ENCODE results near the gene COL20A1. TPM values are rescaled to one million over a fixed set of nuclear protein-coding genes. Genes with fewer than 3 reads are reported as not detected.

The COL20A1 gene
- total RNA-seq, 1 experiment from 2014 or later = not detected

DNA sequence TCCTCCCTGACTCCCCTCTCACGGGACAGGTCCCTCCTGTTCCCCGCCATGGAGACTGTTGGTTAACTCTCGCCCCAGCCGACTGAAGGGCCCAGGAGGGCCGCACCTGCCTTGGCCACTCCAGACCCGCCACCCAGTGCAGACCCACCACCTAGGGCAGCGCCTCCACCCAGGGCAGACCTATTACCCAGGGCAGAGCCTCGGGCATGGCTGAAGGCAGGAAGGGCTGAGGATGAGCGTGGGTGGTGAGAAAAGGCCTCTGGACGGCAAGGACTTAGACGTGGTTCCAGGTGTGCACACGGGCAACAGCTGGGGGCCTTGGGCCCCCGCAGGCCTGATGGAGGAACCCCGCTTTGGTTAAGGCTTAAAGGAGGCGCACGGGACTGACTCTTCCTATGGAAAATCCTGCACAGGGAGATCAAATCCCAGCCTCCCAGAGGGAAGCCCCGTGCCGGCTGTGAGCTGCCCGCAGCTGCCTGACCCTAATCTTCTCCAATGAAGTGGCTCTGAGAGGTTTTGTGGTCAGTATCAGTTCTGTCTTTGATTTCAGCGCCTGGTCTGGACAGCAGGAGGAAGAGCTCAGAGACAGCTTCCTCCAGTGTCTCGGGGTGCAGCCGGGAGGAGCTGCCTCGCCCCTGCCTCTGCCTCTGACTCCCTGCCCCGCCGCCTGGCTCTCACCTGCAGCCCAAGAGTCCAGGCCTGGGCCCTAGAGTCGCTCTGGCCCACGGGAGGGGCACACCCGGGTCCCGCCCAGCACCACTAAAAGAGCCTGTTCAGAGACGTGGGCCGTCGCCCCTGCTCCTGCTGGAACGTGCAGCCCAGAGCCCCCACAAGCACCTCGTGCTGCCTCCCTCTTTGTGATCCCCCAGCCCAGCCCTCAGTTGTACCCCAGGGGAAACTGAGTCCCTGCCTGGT lies 80.2 kb downstream of the COL20A1 start:
- DNase-seq = no peak
- no peak overlapping the region for H3K4me2 ChIP-seq (ENCODE audit: low read length)
- ATAC-seq = no peak
- no peak overlapping the region for H3K9ac ChIP-seq (ENCODE audit: low read length)
- no peak overlapping the region for H3K27ac ChIP-seq (ENCODE audit: low read length)
- H3K27me3 ChIP-seq (ENCODE audit: low read length) = peaks cover 45% of the 10 kb centered on the region
- no TSS peak for BruUV-seq (replicated peaks)
- H3K4me1 ChIP-seq (ENCODE audit: insufficient read depth, low read length) = no peaks in the 10 kb centered on the region
- no peak overlapping the region for H2AFZ ChIP-seq (ENCODE audit: low read length)
- POLR2A ChIA-PET (ENCODE audit: unreplicated experiment) = no interaction called here
- H3F3A ChIP-seq (ENCODE audit: low read length, unreplicated experiment) = no peaks in the 10 kb centered on the region
- H3K4me3 ChIP-seq (ENCODE audit: low read length) = no peak overlapping the region
- no peaks in the 10 kb centered on the region for H3K9me3 ChIP-seq (ENCODE audit: low read length)
- no peaks in the 10 kb centered on the region for H4K20me1 ChIP-seq (ENCODE audit: low read length)
- CTCF ChIA-PET = no interaction called here
- H3K36me3 ChIP-seq (ENCODE audit: low read depth, low read length) = no peaks in the 10 kb centered on the region
- intact Hi-C loops (cut with micrococcal nuclease) = no loop called here
- no peaks in the 10 kb centered on the region for H3K9me2 ChIP-seq (replicated peaks; ENCODE audit: low read length)
- no peaks in the 10 kb centered on the region for H3K79me2 ChIP-seq (ENCODE audit: low read length)
- TF ChIP-seq EZH2 (IDR thresholded peaks at IDR 0.05; ENCODE audit: low read length, unreplicated experiment) (no peak), EZH2phosphoT487 (IDR thresholded peaks at IDR 0.05; ENCODE audit: borderline replicate concordance, low read length) (no peak)
- TF ChIP-seq, protein P1, sequence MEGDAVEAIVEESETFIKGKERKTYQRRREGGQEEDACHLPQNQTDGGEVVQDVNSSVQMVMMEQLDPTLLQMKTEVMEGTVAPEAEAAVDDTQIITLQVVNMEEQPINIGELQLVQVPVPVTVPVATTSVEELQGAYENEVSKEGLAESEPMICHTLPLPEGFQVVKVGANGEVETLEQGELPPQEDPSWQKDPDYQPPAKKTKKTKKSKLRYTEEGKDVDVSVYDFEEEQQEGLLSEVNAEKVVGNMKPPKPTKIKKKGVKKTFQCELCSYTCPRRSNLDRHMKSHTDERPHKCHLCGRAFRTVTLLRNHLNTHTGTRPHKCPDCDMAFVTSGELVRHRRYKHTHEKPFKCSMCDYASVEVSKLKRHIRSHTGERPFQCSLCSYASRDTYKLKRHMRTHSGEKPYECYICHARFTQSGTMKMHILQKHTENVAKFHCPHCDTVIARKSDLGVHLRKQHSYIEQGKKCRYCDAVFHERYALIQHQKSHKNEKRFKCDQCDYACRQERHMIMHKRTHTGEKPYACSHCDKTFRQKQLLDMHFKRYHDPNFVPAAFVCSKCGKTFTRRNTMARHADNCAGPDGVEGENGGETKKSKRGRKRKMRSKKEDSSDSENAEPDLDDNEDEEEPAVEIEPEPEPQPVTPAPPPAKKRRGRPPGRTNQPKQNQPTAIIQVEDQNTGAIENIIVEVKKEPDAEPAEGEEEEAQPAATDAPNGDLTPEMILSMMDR (conservative IDR thresholded peaks at IDR 0.05; ENCODE audit: low read depth, low read length) = no peak

DNA sequence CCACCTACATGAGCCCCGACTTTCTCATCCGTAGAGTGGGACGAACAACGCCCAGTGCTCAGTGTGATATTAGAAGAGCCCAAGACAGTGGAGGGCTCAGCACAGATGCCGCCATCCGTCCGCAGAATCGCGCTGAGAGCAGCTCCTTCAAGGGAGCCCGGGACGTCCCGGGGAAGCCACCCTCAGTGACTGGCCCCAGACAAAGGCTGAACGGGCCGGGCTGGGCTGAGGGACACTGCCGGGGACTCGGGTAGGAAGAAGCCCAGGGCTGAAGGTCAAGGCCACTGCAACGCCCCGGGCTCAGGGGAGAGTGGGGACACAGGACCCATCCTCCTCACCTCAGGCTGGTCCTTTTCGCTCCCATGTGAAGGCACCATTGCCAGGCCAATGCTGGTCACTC lies 81.0 kb downstream of the COL20A1 start:
- Histone ChIP-seq H3K79me2 (ENCODE audit: low read length) (no peaks in the 10 kb centered on the region), H3K9ac (ENCODE audit: low read length) (no peak overlapping the region), H3K4me3 (ENCODE audit: low read length) (no peak overlapping the region), H3K9me2 (replicated peaks; ENCODE audit: low read length) (no peaks in the 10 kb centered on the region), H4K20me1 (ENCODE audit: low read length) (no peaks in the 10 kb centered on the region), H3K4me2 (ENCODE audit: low read length) (no peak overlapping the region), H2AFZ (ENCODE audit: low read length) (no peak overlapping the region), H3F3A (ENCODE audit: low read length, unreplicated experiment) (no peaks in the 10 kb centered on the region), H3K27me3 (ENCODE audit: low read length) (peaks cover 45% of the 10 kb centered on the region), H3K9me3 (ENCODE audit: low read length) (no peaks in the 10 kb centered on the region), H3K27ac (ENCODE audit: low read length) (no peak overlapping the region), H3K36me3 (ENCODE audit: low read depth, low read length) (no peaks in the 10 kb centered on the region), H3K4me1 (ENCODE audit: insufficient read depth, low read length) (no peaks in the 10 kb centered on the region)
- TF ChIP-seq, protein P1 (conservative IDR thresholded peaks at IDR 0.05; ENCODE audit: low read depth, low read length) = no peak
- TF ChIP-seq EZH2phosphoT487 (IDR thresholded peaks at IDR 0.05; ENCODE audit: borderline replicate concordance, low read length) (no peak), EZH2 (IDR thresholded peaks at IDR 0.05; ENCODE audit: low read length, unreplicated experiment) (no peak)
- DNase-seq (no peak), ATAC-seq (no peak)
- ChIA-PET POLR2A (ENCODE audit: unreplicated experiment) (no interaction called here), CTCF (no interaction called here)
- intact Hi-C loops (cut with micrococcal nuclease) = no loop called here
- no TSS peak for BruUV-seq (replicated peaks)

DNA sequence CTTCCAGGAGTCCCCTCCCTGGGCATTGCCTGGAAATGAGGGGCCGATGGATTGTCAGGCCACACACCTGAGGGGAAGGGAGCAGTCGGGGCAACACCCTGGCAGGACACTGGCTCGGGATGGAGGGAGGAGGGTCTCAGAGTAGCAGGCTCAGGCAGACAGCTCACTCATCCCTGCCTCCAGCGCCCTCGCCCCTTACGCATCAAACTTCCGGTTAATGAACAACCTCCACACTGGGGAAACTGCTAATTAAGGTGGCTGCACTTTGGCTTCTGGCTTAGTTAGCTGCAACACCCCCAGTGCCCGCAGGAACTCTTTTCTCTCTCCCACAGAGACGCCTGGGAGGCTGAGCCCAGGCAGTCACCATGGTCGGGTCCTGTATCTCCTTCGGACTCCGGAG lies 81.5 kb downstream of the COL20A1 start:
- ATAC-seq (no peak), DNase-seq (no peak)
- Histone ChIP-seq H4K20me1 (ENCODE audit: low read length) (no peaks in the 10 kb centered on the region), H3K9me2 (replicated peaks; ENCODE audit: low read length) (no peaks in the 10 kb centered on the region), H3F3A (ENCODE audit: low read length, unreplicated experiment) (no peaks in the 10 kb centered on the region), H3K9ac (ENCODE audit: low read length) (no peak overlapping the region), H3K4me3 (ENCODE audit: low read length) (no peak overlapping the region), H3K4me2 (ENCODE audit: low read length) (no peak overlapping the region), H2AFZ (ENCODE audit: low read length) (no peak overlapping the region), H3K27ac (ENCODE audit: low read length) (no peak overlapping the region), H3K4me1 (ENCODE audit: insufficient read depth, low read length) (no peaks in the 10 kb centered on the region), H3K79me2 (ENCODE audit: low read length) (no peaks in the 10 kb centered on the region), H3K9me3 (ENCODE audit: low read length) (no peaks in the 10 kb centered on the region), H3K27me3 (ENCODE audit: low read length) (peaks cover 45% of the 10 kb centered on the region), H3K36me3 (ENCODE audit: low read depth, low read length) (no peaks in the 10 kb centered on the region)
- intact Hi-C loops (cut with micrococcal nuclease) = no loop called here
- BruUV-seq (replicated peaks) = no TSS peak
- CTCF ChIA-PET = no interaction called here
- POLR2A ChIA-PET (ENCODE audit: unreplicated experiment) = no interaction called here
- no peak for TF ChIP-seq EZH2phosphoT487 (IDR thresholded peaks at IDR 0.05; ENCODE audit: borderline replicate concordance, low read length)
- TF ChIP-seq, protein P1 (conservative IDR thresholded peaks at IDR 0.05; ENCODE audit: low read depth, low read length) = no peak
- no peak for TF ChIP-seq EZH2 (IDR thresholded peaks at IDR 0.05; ENCODE audit: low read length, unreplicated experiment)
